ENCODE results near the gene C19orf85. TPM values are rescaled to one million over a fixed set of nuclear protein-coding genes. Genes with fewer than 3 reads are reported as not detected.
"Not testable (repeated sequence)": the region's sequence is repeated elsewhere in the genome, so short reads cannot be mapped to it uniquely, and the experiment has no call there.

Gene C19orf85
- total RNA-seq, 4 donors from 2014 or later = not detected

GRCh38 chr19:55503157-55503501 lies 38.6 kb upstream of the C19orf85 start:
- Histone ChIP-seq H3K27ac (no peak overlapping the region), H3K4me3 (no peak overlapping the region), H3K36me3 (no peaks in the 10 kb centered on the region), H3K9me3 (no peaks in the 10 kb centered on the region), H3K4me1 (peaks cover 10% of the 10 kb centered on the region), H3K27me3 (no peaks in the 10 kb centered on the region)
- TF ChIP-seq POLR2A (IDR thresholded peaks at IDR 0.05) = no peak
- TF ChIP-seq EP300 (IDR thresholded peaks at IDR 0.05) = no peak
- TF ChIP-seq POLR2AphosphoS5 (IDR thresholded peaks at IDR 0.05) = no peak
- WGBS = 79% methylated on average over 17 of the region's 17 CpGs
- no peak for DNase-seq (ENCODE audit: low spot score in 2 of 2)

- DNase-seq (ENCODE audit: low spot score in 2 of 2) = no peak
- Histone ChIP-seq H3K36me3 (no peaks in the 10 kb centered on the region), H3K9me3 (no peaks in the 10 kb centered on the region), H3K27me3 (no peaks in the 10 kb centered on the region), H3K4me1 (peaks cover 10% of the 10 kb centered on the region), H3K27ac (no peak overlapping the region), H3K4me3 (no peak overlapping the region)
- no peak for TF ChIP-seq POLR2A (IDR thresholded peaks at IDR 0.05)
- TF ChIP-seq POLR2AphosphoS5 (IDR thresholded peaks at IDR 0.05) = no peak
- TF ChIP-seq EP300 (IDR thresholded peaks at IDR 0.05) = no peak
- TF ChIP-seq CTCF (IDR thresholded peaks at IDR 0.05) = no peak
- WGBS = 94% methylated on average over 7 of the region's 9 CpGs
Observed at GRCh38 chr19:55502197-55502952, 37.8 kb upstream of the C19orf85 start.

GRCh38 chr19:55500368-55500952 lies 35.9 kb upstream of the C19orf85 start:
- Histone ChIP-seq H3K4me3 (no peak overlapping the region), H3K4me1 (peaks cover 10% of the 10 kb centered on the region), H3K36me3 (no peaks in the 10 kb centered on the region), H3K27me3 (no peaks in the 10 kb centered on the region), H3K27ac (no peak overlapping the region), H3K9me3 (no peaks in the 10 kb centered on the region)
- 90% methylated on average over 26 of the region's 26 CpGs for WGBS
- no peak for DNase-seq (ENCODE audit: low spot score in 2 of 2)
- TF ChIP-seq POLR2A (IDR thresholded peaks at IDR 0.05) = no peak
- no peak for TF ChIP-seq POLR2AphosphoS5 (IDR thresholded peaks at IDR 0.05)
- no peak for TF ChIP-seq EP300 (IDR thresholded peaks at IDR 0.05)
- no peak for TF ChIP-seq CTCF (IDR thresholded peaks at IDR 0.05)

GRCh38 chr19:55498246-55498840 lies 33.8 kb upstream of the C19orf85 start:
- Histone ChIP-seq H3K27ac (no peak overlapping the region), H3K4me3 (no peak overlapping the region), H3K9me3 (no peaks in the 10 kb centered on the region), H3K4me1 (peaks cover 1% of the 10 kb centered on the region), H3K36me3 (no peaks in the 10 kb centered on the region), H3K27me3 (peaks cover 13% of the 10 kb centered on the region)
- no peak for TF ChIP-seq CTCF (IDR thresholded peaks at IDR 0.05)
- no peak for TF ChIP-seq POLR2AphosphoS5 (IDR thresholded peaks at IDR 0.05)
- no peak for TF ChIP-seq EP300 (IDR thresholded peaks at IDR 0.05)
- TF ChIP-seq POLR2A (IDR thresholded peaks at IDR 0.05) = no peak
- WGBS = 49% methylated on average over 2 of the region's 2 CpGs
- DNase-seq (ENCODE audit: low spot score in 2 of 2) = no peak

GRCh38 chr19:55497763-55498162 lies 33.2 kb upstream of the C19orf85 start:
- Histone ChIP-seq H3K4me1 (peaks cover 5% of the 10 kb centered on the region), H3K4me3 (no peak overlapping the region), H3K27me3 (peaks cover 19% of the 10 kb centered on the region), H3K27ac (no peak overlapping the region), H3K9me3 (no peaks in the 10 kb centered on the region), H3K36me3 (no peaks in the 10 kb centered on the region)
- 85% methylated on average over 7 of the region's 13 CpGs for WGBS
- no peak for DNase-seq (ENCODE audit: low spot score in 2 of 2)
- TF ChIP-seq POLR2AphosphoS5 (IDR thresholded peaks at IDR 0.05) = no peak
- no peak for TF ChIP-seq CTCF (IDR thresholded peaks at IDR 0.05)
- no peak for TF ChIP-seq EP300 (IDR thresholded peaks at IDR 0.05)
- no peak for TF ChIP-seq POLR2A (IDR thresholded peaks at IDR 0.05)

GRCh38 chr19:55496820-55497219 lies 32.3 kb upstream of the C19orf85 start:
- whole genome bisulfite sequencing = 87% methylated on average over 10 of the region's 10 CpGs
- not testable (repeated sequence) for H3K9me3 ChIP-seq; DNase-seq (ENCODE audit: low spot score in 2 of 2); H3K36me3 ChIP-seq; H3K4me3 ChIP-seq; H3K27ac ChIP-seq
- peaks cover 14% of the 10 kb centered on the region for H3K4me1 ChIP-seq
- H3K27me3 ChIP-seq = peaks cover 21% of the 10 kb centered on the region

Data from suprapubic skin (tissue), 4 donors.